HG02623 (cell line): ENCODE measurements around the gene RPP25.
"Not testable (repeated sequence)": the region's sequence is repeated elsewhere in the genome, so short reads cannot be mapped to it uniquely, and the experiment has no call there.

ENCODE experiments used
- ATAC-seq: cut with Tn5 transposase; IDR thresholded peaks from one replicate; pipeline ENCODE4 v1.9.1; 2021; ENCODE audit warnings: moderate library complexity; ENCODE audit not compliant: unreplicated experiment

RPP25 gene

GRCh38 chr15:74963213-74963612 lies 6.6 kb upstream of the RPP25 start:
- ATAC-seq = no peak

- no peak for ATAC-seq
Observed at GRCh38 chr15:74962671-74963070, 6.1 kb upstream of the RPP25 start.

- no peak for ATAC-seq
Observed at GRCh38 chr15:74962219-74962618, 5.6 kb upstream of the RPP25 start.

- ATAC-seq = no peak
Observed at GRCh38 chr15:74961616-74962015, 5.0 kb upstream of the RPP25 start.

GRCh38 chr15:74960995-74961588 lies 4.5 kb upstream of the RPP25 start:
- ATAC-seq = no peak

GRCh38 chr15:74960286-74960685 lies 3.7 kb upstream of the RPP25 start:
- no peak for ATAC-seq

- no peak for ATAC-seq
Observed at GRCh38 chr15:74959586-74959939, 3.0 kb upstream of the RPP25 start.

- ATAC-seq = no peak
Observed at GRCh38 chr15:74958908-74959585, 2.5 kb upstream of the RPP25 start.

- ATAC-seq = no peak
Observed at GRCh38 chr15:74958320-74958907, 1.8 kb upstream of the RPP25 start.

GRCh38 chr15:74957476-74958035 lies 984 bp upstream of the RPP25 start:
- no peak for ATAC-seq

GRCh38 chr15:74955796-74956647 lies 550 bp downstream of the RPP25 start:
- peak; percentile 23 for ATAC-seq

- ATAC-seq = no peak
Observed at GRCh38 chr15:74955017-74955416, 1.6 kb downstream of the RPP25 start.

- ATAC-seq = no peak
Observed at GRCh38 chr15:74954515-74954914, 2.1 kb downstream of the RPP25 start.

GRCh38 chr15:74951006-74951405 lies 5.6 kb downstream of the RPP25 start:
- ATAC-seq = no peak

GRCh38 chr15:74950078-74950908 lies 6.3 kb downstream of the RPP25 start:
- no peak for ATAC-seq

GRCh38 chr15:74937590-74938371 lies 18.8 kb downstream of the RPP25 start, which contains the start of gene COX5A:
Gene COX5A (minus strand): TSS chr15:74938073. CDS start chr15:74938014, 59 bp downstream.
- peak; percentile 90 for ATAC-seq

- ATAC-seq = no peak
Observed at GRCh38 chr15:74937272-74937589, 19.3 kb downstream of the RPP25 start.

- ATAC-seq = not testable (repeated sequence)
Observed at GRCh38 chr15:74935193-74935592, 21.4 kb downstream of the RPP25 start.

GRCh38 chr15:74933573-74933972 lies 23.0 kb downstream of the RPP25 start:
- ATAC-seq = no peak

GRCh38 chr15:74928771-74929198 lies 27.8 kb downstream of the RPP25 start:
- ATAC-seq = no peak
